GM12878 (cell line): Measurements from ENCODE around the gene CAPZB. TPM values are rescaled to one million over a fixed set of nuclear protein-coding genes. Genes with fewer than 3 reads are reported as not detected.

Source experiments
- ATAC-seq: fragments of 200-7000 bp; cut with Tn5 transposase; 3 replicates; pipeline ENCODE4 v1.9.1; 2020; ENCODE audit warnings: mild to moderate bottlenecking, moderate library complexity
- BruUV-seq: library from RNA; stranded (reverse); fragments of 400-500 nt; replicated peaks from 2 replicates; lab custom pipeline; 2021; lab: Mats Ljungman, UMichigan
- CTCF ChIA-PET: fragments of 300-600 bp; sonication (Branson Sonifier 250); formaldehyde crosslinking; extraction: SDS; loops from one replicate; lab custom pipeline; 2021; ENCODE audit warnings: inconsistent platforms; lab: Yijun Ruan, JAX
- POLR2A ChIA-PET: fragments of 350-600 bp; formaldehyde crosslinking; extraction: SDS; loops from one replicate; lab custom pipeline; 2021; ENCODE audit warnings: inconsistent platforms; lab: Charles Lee
- RAD21 ChIA-PET: fragments of 300-600 bp; sonication (Branson Sonifier 250); formaldehyde crosslinking; loops from one replicate; lab custom pipeline; 2023; ENCODE audit warnings: antibody characterized with exemption; ENCODE audit not compliant: unreplicated experiment; lab: Charles Lee
- SMC1A ChIA-PET: fragments of 300-600 bp; sonication (Branson Sonifier 250); formaldehyde crosslinking; loops from one replicate; lab custom pipeline; 2023; ENCODE audit not compliant: unreplicated experiment, uncharacterized antibody; lab: Charles Lee
- DNase-seq: peaks from one replicate; pipeline ENCODE4 v3.0.0-alpha.2; 2011; ENCODE audit warnings: low read depth, low spot score
- FAIRE-seq: peaks from 3 replicates; lab custom pipeline; 2011; peaks lifted over from hg19 to GRCh38; lab: Jason Lieb, UNC
- H2AFZ ChIP-seq: 2 replicates; pipeline ENCODE4 v1.6.0; 2011; ENCODE audit warnings: low read depth, low read length, control low read depth; ENCODE audit not compliant: control insufficient read depth
- H3K27ac ChIP-seq: 2 replicates; pipeline ENCODE4 v1.5.1; 2011; ENCODE audit warnings: control low read depth; ENCODE audit not compliant: control insufficient read depth, insufficient read depth
- H3K27me3 ChIP-seq, 2 experiments: replicated peaks in 1 of 2; 2 replicates each; pipeline versions ENCODE4 v1.6.0 to v1.6.1; 2011; ENCODE audit warnings: low read length in 1 of 2; ENCODE audit not compliant: control insufficient read depth in 2 of 2, insufficient read depth in 2 of 2
- H3K36me3 ChIP-seq, 2 experiments: 2 replicates each; pipeline ENCODE4 v1.5.1; 2011; ENCODE audit warnings: low read length in 1 of 2; ENCODE audit not compliant: control insufficient read depth in 2 of 2, insufficient read depth in 2 of 2
- H3K4me1 ChIP-seq: 2 replicates; pipeline ENCODE4 v1.6.1; 2011; ENCODE audit warnings: mild to moderate bottlenecking, low read length, moderate library complexity, mixed read lengths; ENCODE audit not compliant: control insufficient read depth, insufficient read depth
- H3K4me2 ChIP-seq: 2 replicates; pipeline ENCODE4 v1.6.0; 2011; ENCODE audit warnings: control low read depth; ENCODE audit not compliant: control insufficient read depth, insufficient read depth
- H3K4me3 ChIP-seq: fragments of 200-600 bp; sonication (generic); 2 replicates; pipeline ENCODE4 v1.5.1; 2016
- H3K79me2 ChIP-seq: 2 replicates; pipeline ENCODE4 v1.6.0; 2011; ENCODE audit warnings: low read length; ENCODE audit not compliant: control insufficient read depth, insufficient read depth
- H3K9ac ChIP-seq: 2 replicates; pipeline ENCODE4 v1.8.0; 2011; ENCODE audit warnings: low read length, control low read depth, mixed read lengths; ENCODE audit not compliant: control insufficient read depth, insufficient read depth
- H3K9me3 ChIP-seq: replicated peaks from 3 replicates; pipeline ENCODE4 v1.5.1; 2011; ENCODE audit warnings: mild to moderate bottlenecking, low read length; ENCODE audit not compliant: control insufficient read depth, insufficient read depth
- H4K20me1 ChIP-seq: 2 replicates; pipeline ENCODE4 v1.6.0; 2011; ENCODE audit not compliant: control insufficient read depth, insufficient read depth
- ATF2 ChIP-seq: IDR thresholded peaks from 2 replicates; pipeline ENCODE4 v1.6.1; 2012; ENCODE audit warnings: low read length, inconsistent platforms
- ATF3 ChIP-seq: IDR thresholded peaks from 2 replicates; pipeline ENCODE4 v1.6.1; 2011; ENCODE audit warnings: low read depth, mild to moderate bottlenecking, low read length, moderate library complexity, borderline replicate concordance; ENCODE audit errors: extremely low read depth
- CBFB ChIP-seq: IDR thresholded peaks from 2 replicates; pipeline ENCODE4 v1.6.1; 2016; ENCODE audit warnings: antibody characterized with exemption, low read depth
- EZH2 ChIP-seq: IDR thresholded peaks from 2 replicates; pipeline ENCODE4 v1.6.1; 2012; ENCODE audit warnings: low read depth, mild to moderate bottlenecking, control low read depth, inconsistent platforms, low read length, borderline replicate concordance; ENCODE audit not compliant: control insufficient read depth
- JUND ChIP-seq: IDR thresholded peaks from 2 replicates; pipeline ENCODE4 v1.6.1; 2012; ENCODE audit warnings: low read depth, mild to moderate bottlenecking, low read length, improper control_type of control experiment, moderate library complexity
- MTA2 ChIP-seq: fragments of 450-650 bp; IDR thresholded peaks from 2 replicates; pipeline ENCODE4 v1.6.1; 2016; ENCODE audit warnings: low read depth, mild to moderate bottlenecking, moderate library complexity
- PML ChIP-seq: IDR thresholded peaks from 2 replicates; pipeline ENCODE4 v1.6.1; 2012; ENCODE audit warnings: low read length, inconsistent platforms
- SKIL ChIP-seq: fragments of 450-650 bp; IDR thresholded peaks from 2 replicates; pipeline ENCODE4 v1.6.1; 2017; ENCODE audit warnings: mild to moderate bottlenecking, low read depth, inconsistent platforms; ENCODE audit not compliant: poor library complexity, severe bottlenecking
- SMAD5 ChIP-seq: IDR thresholded peaks from 2 replicates; pipeline ENCODE4 v1.6.1; 2016; ENCODE audit warnings: antibody characterized with exemption, low read depth
- SMC3 ChIP-seq: IDR thresholded peaks from 2 replicates; pipeline ENCODE4 v1.6.1; 2011; ENCODE audit warnings: low read length, improper control_type of control experiment, borderline replicate concordance
- SPI1 ChIP-seq: IDR thresholded peaks from 2 replicates; pipeline ENCODE4 v1.6.1; 2011; ENCODE audit warnings: low read depth, mild to moderate bottlenecking, low read length, moderate library complexity, borderline replicate concordance; ENCODE audit not compliant: insufficient read depth
- WGBS: methylation state at CpG from one replicate; pipeline ENCODE4 v1.1.6; 2016; ENCODE audit warnings: low lambda C conversion rate; ENCODE audit not compliant: insufficient replicate concordance, insufficient coverage; ENCODE audit errors: missing lambda C conversion rate; 5-methylcytosine and 5-hydroxymethylcytosine counted together
- in situ Hi-C: fragments of 300-500 bp; cut with MboI; formaldehyde crosslinking; loops from 9 replicates; pipeline ENCODE4 v1.14.3; 2018; ENCODE audit warnings: mixed read lengths
- intact Hi-C: fragments of 100-400 bp; cut with micrococcal nuclease; formaldehyde crosslinking; loops from one replicate; pipeline ENCODE4 v1.14.2; 2022; ENCODE audit not compliant: unreplicated experiment
- polyA plus RNA-seq, 11 experiments: library from polyadenylated mRNA; depleted of rRNA in 4 of 11; unstranded in 6 of 11; stranded (reverse) in 5 of 11; fragments of >200 nt; fragmentation: Nextera tagmentation in 4 of 11; fragmentation: Illumina TruSeq in 1 of 11; extraction: Ambion mirVana in 4 of 11; extraction: Trizol in 1 of 11; gene quantifications; 1 replicate in 1 of 11; 2 replicates in 10 of 11; pipeline versions ENCODE4 v1.2.1 to v1.2.3, GENCODE V29; 2011 to 2016; ENCODE audit warnings: inconsistent platforms in 2 of 11, missing spikeins in 2 of 11, low read depth in 1 of 11
- total RNA-seq, 4 experiments: library from RNA; depleted of rRNA in 3 of 4; stranded (reverse); fragments of >200 nt in 3 of 4; fragmentation: Illumina TruSeq in 1 of 4; extraction: Trizol in 1 of 4; gene quantifications; 2 replicates each; pipeline versions ENCODE4 v1.2.1 to v1.2.3, GENCODE V29; 2013 to 2021

The CAPZB gene
- total and polyA plus RNA-seq, 10 of the 15 experiments (the other 5 are each of a cell fraction or from before 2014, with no cell fraction given) = 104 to 454 (median 213) TPM

- in situ Hi-C loops = no loop called here
- Histone ChIP-seq H3K4me2 (no peak overlapping the region), H2AFZ (no peak overlapping the region), H3K9ac (no peak overlapping the region), H3K79me2 (peaks cover 41% of the 10 kb centered on the region), H3K4me3 (no peak overlapping the region), H4K20me1 (no peaks in the 10 kb centered on the region), H3K36me3 (peaks cover 18 to 28% of the 10 kb centered on the region in 2 experiments), H3K27ac (no peak overlapping the region), H3K4me1 (peaks cover 18% of the 10 kb centered on the region), H3K27me3 (no peaks in the 10 kb centered on the region), H3K9me3 (no peaks in the 10 kb centered on the region)
- CTCF ChIA-PET = interaction anchor here (0.7 to 1.2 kb wide), 3 partner anchors 100 to 198 kb away, joined by 3 read pairs; no protein-coding TSS in a partner anchor
- no TSS peak for BruUV-seq
- POLR2A ChIA-PET = interaction anchor here (0.6 kb wide), 1 partner anchor 14 kb away, joined by 3 read pairs; no protein-coding TSS in a partner anchor
- SMC1A ChIA-PET = interaction anchor here (1.0 kb wide), 1 partner anchor 193 kb away, joined by 3 read pairs; no protein-coding TSS in a partner anchor
- RAD21 ChIA-PET = no interaction called here
- TF ChIP-seq ATF3 (no peak), SMAD5 (no peak), PML (no peak), ATF2 (no peak), JUND (no peak), MTA2 (no peak), SMC3 (no peak), SKIL (no peak), EZH2 (no peak), CBFB (no peak), SPI1 (no peak)
- ATAC-seq (no peak), FAIRE-seq (no peak), DNase-seq (no peak)
- intact Hi-C loops = no loop called here
- 83% methylated on average over 4 of the region's 4 CpGs for WGBS
These were observed 98.3 kb downstream of the CAPZB start for GRCh38 chr1:19387045-19387467.
